Left lobe of liver (tissue), 2 donors: Measurements from ENCODE around the gene PHF24. TPM values are rescaled to one million over a fixed set of nuclear protein-coding genes. Genes with fewer than 3 reads are reported as not detected.
"Not testable (repeated sequence)": the region's sequence is repeated elsewhere in the genome, so short reads cannot be mapped to it uniquely, and the experiment has no call there.

Experiments used
- ATAC-seq: fragments of 200-7000 bp; cut with Tn5 transposase; one replicate; pipeline ENCODE4 v1.9.1; 2020; ENCODE audit warnings: mild to moderate bottlenecking, moderate library complexity
- DNase-seq: peaks from one replicate; pipeline ENCODE4 v3.0.0-alpha.2; 2020; ENCODE audit warnings: low spot score
- total RNA-seq: library from RNA; stranded (reverse); gene quantifications from one replicate; pipeline ENCODE4 v1.2.1, GENCODE V29; 2021
- donor health status: DM: no; HTN: no; CAD: no; lungs with moderate emphysema.
- donor health status: DM: no; HTN: yes; CAD: no.

Gene PHF24
- not detected for total RNA-seq

- no peak for DNase-seq
- peak; percentile 86 for ATAC-seq
These were observed at the start of gene PHF24 for GRCh38 chr9:34957492-34958410. Gene PHF24 (plus strand): TSS chr9:34958285. CDS start chr9:34971299, 13,014 bp downstream.

GRCh38 chr9:34927061-34927460 is 31.0 kb upstream of the PHF24 start:
- no peak for ATAC-seq
- no peak for DNase-seq

- DNase-seq (no peak), ATAC-seq (no peak)
These were observed 29.2 kb upstream of the PHF24 start for GRCh38 chr9:34928921-34929320.

- DNase-seq = no peak
- ATAC-seq = peak; percentile 69
These were observed 28.5 kb upstream of the PHF24 start for GRCh38 chr9:34929506-34930102.

GRCh38 chr9:34939989-34940388 is 18.1 kb upstream of the PHF24 start:
- ATAC-seq, DNase-seq: not testable (repeated sequence)

- no peak for DNase-seq
- no peak for ATAC-seq
These were observed 9.6 kb upstream of the PHF24 start for GRCh38 chr9:34948451-34948850.

GRCh38 chr9:34954225-34954624 is 3.9 kb upstream of the PHF24 start:
- no peak for DNase-seq
- ATAC-seq = no peak

GRCh38 chr9:34956066-34956465 is 2.0 kb upstream of the PHF24 start:
- DNase-seq, ATAC-seq: not testable (repeated sequence)

- ATAC-seq = no peak
- no peak for DNase-seq
These were observed 1.4 kb upstream of the PHF24 start for GRCh38 chr9:34956648-34957047.

- ATAC-seq (peak; percentile 25), DNase-seq (no peak)
These were observed 412 bp downstream of the PHF24 start for GRCh38 chr9:34958411-34958982.

- no peak for ATAC-seq
- DNase-seq = no peak
These were observed 1.4 kb downstream of the PHF24 start for GRCh38 chr9:34959461-34959860.

GRCh38 chr9:34961574-34962490 is 3.7 kb downstream of the PHF24 start:
- ATAC-seq (no peak), DNase-seq (no peak)

- ATAC-seq = no peak
These were observed 4.5 kb downstream of the PHF24 start for GRCh38 chr9:34962546-34962945.

GRCh38 chr9:34963552-34963951 is 5.5 kb downstream of the PHF24 start:
- DNase-seq (peak; percentile 11), ATAC-seq (no peak)

More at GRCh38 chr9:34962546-34962945, 4.5 kb downstream of the PHF24 start:
- peak; percentile 0 for DNase-seq

- ATAC-seq (no peak), DNase-seq (peak; percentile 5)
These were observed 6.4 kb downstream of the PHF24 start for GRCh38 chr9:34964458-34964857.

GRCh38 chr9:34971146-34971811 is 13.2 kb downstream of the PHF24 start:
- ATAC-seq (no peak), DNase-seq (no peak)

- no peak for DNase-seq
- ATAC-seq = no peak
These were observed 16.6 kb downstream of the PHF24 start for GRCh38 chr9:34974664-34975063.

- DNase-seq (no peak), ATAC-seq (no peak)
These were observed 18.4 kb downstream of the PHF24 start for GRCh38 chr9:34976441-34976840.

GRCh38 chr9:34976992-34977391 is 18.9 kb downstream of the PHF24 start:
- DNase-seq (no peak), ATAC-seq (no peak)

GRCh38 chr9:34980181-34980761 is 22.2 kb downstream of the PHF24 start:
- no peak for ATAC-seq
- no peak for DNase-seq
